GM12878 (cell line): ENCODE results near the gene FADS3.

Experiments
- CBFB ChIP-seq: IDR thresholded peaks from 2 replicates; pipeline ENCODE4 v1.6.1; 2016; ENCODE audit warnings: antibody characterized with exemption, low read depth
- E4F1 ChIP-seq: fragments of 450-650 bp; IDR thresholded peaks from 2 replicates; pipeline ENCODE4 v1.6.1; 2018; ENCODE audit warnings: borderline replicate concordance, mild to moderate bottlenecking; ENCODE audit not compliant: partially characterized antibody
- EZH2 ChIP-seq: IDR thresholded peaks from 2 replicates; pipeline ENCODE4 v1.6.1; 2012; ENCODE audit warnings: low read depth, mild to moderate bottlenecking, control low read depth, inconsistent platforms, low read length, borderline replicate concordance; ENCODE audit not compliant: control insufficient read depth
- IRF3 ChIP-seq: fragments of 450-650 bp; IDR thresholded peaks from 2 replicates; pipeline ENCODE4 v1.6.1; 2014; ENCODE audit warnings: mild to moderate bottlenecking
- RAD21 ChIP-seq: IDR thresholded peaks from 2 replicates; pipeline ENCODE4 v1.6.1; 2011; ENCODE audit warnings: mild to moderate bottlenecking, low read depth, low read length, moderate library complexity; ENCODE audit not compliant: insufficient read depth

- TF ChIP-seq CBFB, result no peak
- TF ChIP-seq IRF3, result no peak
- no peak for TF ChIP-seq E4F1
- no peak for TF ChIP-seq RAD21
- no peak for TF ChIP-seq EZH2
These were observed 8.0 kb downstream of the FADS3 start for GRCh38 chr11:61883327-61883726.
